GM12864 (cell line): Measurements from ENCODE around the gene AK8.

ENCODE experiments used
- DNase-seq: peaks from one replicate; pipeline ENCODE4 v3.0.0-alpha.2; 2011; ENCODE audit warnings: low read depth
- H3K4me3 ChIP-seq: 2 replicates; pipeline ENCODE4 v1.5.1; 2011; ENCODE audit warnings: mild to moderate bottlenecking, low read depth, low read length, control low read depth
- CTCF ChIP-seq: IDR thresholded peaks from 2 replicates; pipeline ENCODE4 v1.5.1; 2011; ENCODE audit warnings: low read depth, mild to moderate bottlenecking, moderate library complexity, low read length, control low read depth, inconsistent platforms; ENCODE audit errors: missing control alignments

The AK8 gene

DNA sequence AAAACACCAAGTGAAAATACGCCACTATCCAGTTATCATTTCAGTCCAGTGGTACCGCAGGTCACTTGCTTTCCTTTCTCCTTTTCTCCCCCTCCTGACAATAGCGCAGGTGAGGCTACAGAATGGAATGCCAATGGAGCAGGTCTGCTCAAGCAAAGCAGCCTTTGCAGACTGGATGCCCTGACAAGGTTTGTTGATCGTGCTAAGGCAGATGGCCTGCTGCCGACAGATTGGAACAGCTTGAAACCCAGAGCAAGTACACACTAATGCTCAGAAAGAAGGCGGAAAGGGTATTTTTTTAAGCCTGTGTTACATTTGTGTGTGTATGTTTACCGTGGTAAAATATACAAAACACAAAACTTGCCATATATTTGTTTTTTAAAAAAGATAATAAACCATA is 20.0 kb upstream of the AK8 start:
- no peak for DNase-seq
- no peak overlapping the region for H3K4me3 ChIP-seq
- TF ChIP-seq CTCF, result no peak

- no peak for TF ChIP-seq CTCF
- DNase-seq, result no peak
- no peak overlapping the region for H3K4me3 ChIP-seq
Observed at GRCh38 chr9:132896906-132897305, 18.8 kb upstream of the AK8 start.

- no peak for TF ChIP-seq CTCF
- DNase-seq, result no peak
- H3K4me3 ChIP-seq, result no peak overlapping the region
Observed at GRCh38 chr9:132896264-132896663, 18.2 kb upstream of the AK8 start.

- no peak for TF ChIP-seq CTCF
- no peak overlapping the region for H3K4me3 ChIP-seq
- DNase-seq, result no peak
Observed at GRCh38 chr9:132894862-132895835, 17.1 kb upstream of the AK8 start.

GRCh38 chr9:132894346-132894745 is 16.3 kb upstream of the AK8 start:
- no peak for TF ChIP-seq CTCF
- DNase-seq, result no peak
- no peak overlapping the region for H3K4me3 ChIP-seq

DNA sequence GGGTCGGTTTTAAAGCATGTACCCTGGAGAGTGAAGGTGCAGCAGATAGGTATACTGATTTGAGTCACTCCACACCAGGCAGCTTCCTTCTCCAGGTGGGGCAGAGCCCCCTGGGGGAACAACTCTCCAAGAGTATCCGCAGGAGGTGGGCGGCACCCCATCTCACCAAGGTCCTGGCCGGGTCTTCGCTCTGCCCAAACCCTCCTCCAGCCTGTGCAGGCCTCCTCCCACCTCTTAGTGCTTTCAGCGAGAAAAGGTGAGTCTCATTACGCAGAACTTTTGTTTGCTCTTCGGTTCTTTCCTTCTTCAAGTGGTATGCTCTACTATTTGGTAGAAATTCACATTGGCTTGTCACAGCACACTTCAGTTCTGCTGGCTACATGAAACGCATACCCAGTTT is 14.3 kb upstream of the AK8 start:
- no peak for DNase-seq
- no peak for TF ChIP-seq CTCF
- no peak overlapping the region for H3K4me3 ChIP-seq

- H3K4me3 ChIP-seq, result no peak overlapping the region
- no peak for DNase-seq
- TF ChIP-seq CTCF, result no peak
Observed at GRCh38 chr9:132888151-132888550, 10.1 kb upstream of the AK8 start.
